ENCODE measurements around the gene NME9. TPM values are rescaled to one million over a fixed set of nuclear protein-coding genes. Genes with fewer than 3 reads are reported as not detected.
A peak's percentile ranks its signal among the peaks of the same experiment; 100 is the strongest.

The NME9 gene
- total and polyA plus RNA-seq, 10 of the 15 experiments (the other 5 are each of a cell fraction or from before 2014, with no cell fraction given): 0.09 to 0.68 (median 0.22) TPM; not detected in 6

DNA sequence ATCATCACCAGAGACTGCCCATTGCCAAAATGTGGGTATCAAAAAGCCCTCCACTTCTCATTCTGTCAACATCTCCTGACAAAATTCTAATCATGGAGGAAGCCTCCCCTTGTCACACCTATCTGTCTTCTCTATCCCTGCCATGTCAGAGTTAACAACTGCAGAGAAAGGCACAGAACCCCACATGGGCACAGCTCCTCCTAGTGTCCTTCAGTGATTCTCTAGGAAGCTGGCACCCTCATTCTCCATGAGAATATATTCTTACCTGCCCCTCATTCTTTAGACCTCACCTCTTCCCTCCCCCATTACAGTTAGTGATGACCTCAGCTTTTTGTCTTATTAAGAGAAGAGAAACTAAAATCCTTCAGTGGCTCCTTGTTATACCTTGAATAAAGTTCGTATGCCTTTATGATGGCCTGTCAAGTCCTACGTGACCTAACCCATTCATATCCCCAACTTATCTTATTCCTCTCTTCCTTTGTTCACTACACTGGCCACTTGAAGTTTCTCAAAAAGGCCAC, 44.6 kb downstream of the NME9 start:
- CTCF ChIA-PET: interaction anchor here (1.0 to 2.4 kb wide), 2 partner anchors 14 to 104 kb away, joined by 4 to 11 read pairs; no protein-coding TSS in a partner anchor
- 88% methylated on average over 2 of the region's 2 CpGs for WGBS (ENCODE audit: insufficient coverage, insufficient replicate concordance, low lambda C conversion rate, missing lambda C conversion rate)
- ATAC-seq (no peak), DNase-seq (ENCODE audit: low read depth, low spot score) (no peak), FAIRE-seq (no peak)
- POLR2A ChIA-PET: no interaction called here
- no peaks in the 10 kb centered on the region for H3K4me1 ChIP-seq (ENCODE audit: control insufficient read depth, insufficient read depth, low read length)
- no TSS peak for BruUV-seq (replicated peaks)
- H3K9ac ChIP-seq (ENCODE audit: control insufficient read depth, insufficient read depth, low read length): no peak overlapping the region
- no peak overlapping the region for H2AFZ ChIP-seq (ENCODE audit: control insufficient read depth, low read depth, low read length)
- no peaks in the 10 kb centered on the region for H3K27me3 ChIP-seq (replicated peaks in 1 of 2; ENCODE audit: control insufficient read depth in 2 of 2, insufficient read depth in 2 of 2, low read length in 1 of 2)
- H3K4me3 ChIP-seq: no peak overlapping the region
- intact Hi-C loops (cut with micrococcal nuclease; ENCODE audit: unreplicated experiment): no loop called here
- H3K79me2 ChIP-seq (ENCODE audit: control insufficient read depth, insufficient read depth, low read length): no peaks in the 10 kb centered on the region
- no peak overlapping the region for H3K27ac ChIP-seq (ENCODE audit: control insufficient read depth, insufficient read depth)
- TF ChIP-seq, protein P1, sequence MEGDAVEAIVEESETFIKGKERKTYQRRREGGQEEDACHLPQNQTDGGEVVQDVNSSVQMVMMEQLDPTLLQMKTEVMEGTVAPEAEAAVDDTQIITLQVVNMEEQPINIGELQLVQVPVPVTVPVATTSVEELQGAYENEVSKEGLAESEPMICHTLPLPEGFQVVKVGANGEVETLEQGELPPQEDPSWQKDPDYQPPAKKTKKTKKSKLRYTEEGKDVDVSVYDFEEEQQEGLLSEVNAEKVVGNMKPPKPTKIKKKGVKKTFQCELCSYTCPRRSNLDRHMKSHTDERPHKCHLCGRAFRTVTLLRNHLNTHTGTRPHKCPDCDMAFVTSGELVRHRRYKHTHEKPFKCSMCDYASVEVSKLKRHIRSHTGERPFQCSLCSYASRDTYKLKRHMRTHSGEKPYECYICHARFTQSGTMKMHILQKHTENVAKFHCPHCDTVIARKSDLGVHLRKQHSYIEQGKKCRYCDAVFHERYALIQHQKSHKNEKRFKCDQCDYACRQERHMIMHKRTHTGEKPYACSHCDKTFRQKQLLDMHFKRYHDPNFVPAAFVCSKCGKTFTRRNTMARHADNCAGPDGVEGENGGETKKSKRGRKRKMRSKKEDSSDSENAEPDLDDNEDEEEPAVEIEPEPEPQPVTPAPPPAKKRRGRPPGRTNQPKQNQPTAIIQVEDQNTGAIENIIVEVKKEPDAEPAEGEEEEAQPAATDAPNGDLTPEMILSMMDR (IDR thresholded peaks at IDR 0.05 in 2 of 3, conservative IDR thresholded peaks at IDR 0.05 in 1 of 3; ENCODE audit: control insufficient read depth in 2 of 3, extremely low read depth in 1 of 3, insufficient read depth in 1 of 3, low read depth in 3 of 3, low read length in 3 of 3): peak in 1 of 3 experiments; percentile 10; a peak in 2 of 6 replicates
- TF ChIP-seq RAD21 (IDR thresholded peaks at IDR 0.05; ENCODE audit: insufficient read depth, low read depth, low read length): peak; percentile 37; the same call in 1 of the 2 replicates
- TF ChIP-seq CREB1 (IDR thresholded peaks at IDR 0.05; ENCODE audit: low read depth): no peak
- in situ Hi-C loops (cut with MboI): no loop called here
- H4K20me1 ChIP-seq (ENCODE audit: control insufficient read depth, insufficient read depth): no peaks in the 10 kb centered on the region
- H3K4me2 ChIP-seq (ENCODE audit: control insufficient read depth, insufficient read depth): no peak overlapping the region
- SMC1A ChIA-PET (ENCODE audit: uncharacterized antibody, unreplicated experiment): no interaction called here
- no peaks in the 10 kb centered on the region for H3K9me3 ChIP-seq (replicated peaks; ENCODE audit: control insufficient read depth, insufficient read depth, low read length)
- RAD21 ChIA-PET (ENCODE audit: unreplicated experiment): no interaction called here
- peaks cover 0 to 30% of the 10 kb centered on the region in 2 experiments; a peak in 3 of 4 replicates for H3K36me3 ChIP-seq (ENCODE audit: control insufficient read depth in 2 of 2, insufficient read depth in 2 of 2, low read length in 1 of 2)

DNA sequence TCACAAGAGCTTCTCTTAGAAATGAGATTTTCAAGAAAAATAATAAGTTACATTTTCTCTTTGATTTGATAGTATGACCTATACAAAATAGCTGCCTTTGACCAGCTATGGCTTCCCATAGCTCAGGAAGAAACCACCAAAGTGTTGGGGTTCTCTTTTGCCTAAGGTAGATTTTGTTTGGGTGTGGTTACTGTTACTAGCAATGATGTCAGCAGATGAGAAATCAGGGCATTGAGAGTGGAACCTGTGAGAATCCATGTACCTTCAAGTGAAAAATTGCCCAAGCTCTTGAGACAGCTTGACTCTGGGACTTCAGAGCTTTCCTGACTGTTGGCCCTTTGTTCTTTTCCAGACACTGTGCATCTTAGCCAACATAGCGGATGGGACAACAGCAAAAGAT, 45.6 kb downstream of the NME9 start:
- intact Hi-C loops (cut with micrococcal nuclease; ENCODE audit: unreplicated experiment): no loop called here
- H3K9ac ChIP-seq (ENCODE audit: control insufficient read depth, insufficient read depth, low read length): no peak overlapping the region
- RAD21 ChIA-PET (ENCODE audit: unreplicated experiment): no interaction called here
- H2AFZ ChIP-seq (ENCODE audit: control insufficient read depth, low read depth, low read length): no peak overlapping the region
- ATAC-seq (no peak), FAIRE-seq (no peak), DNase-seq (ENCODE audit: low read depth, low spot score) (no peak)
- no peaks in the 10 kb centered on the region for H3K9me3 ChIP-seq (replicated peaks; ENCODE audit: control insufficient read depth, insufficient read depth, low read length)
- no peaks in the 10 kb centered on the region for H4K20me1 ChIP-seq (ENCODE audit: control insufficient read depth, insufficient read depth)
- in situ Hi-C loops (cut with MboI): no loop called here
- POLR2A ChIA-PET: no interaction called here
- SMC1A ChIA-PET (ENCODE audit: uncharacterized antibody, unreplicated experiment): interaction anchor here (0.8 to 1.3 kb wide), 2 partner anchors 10 to 104 kb away, joined by 3 read pairs; no protein-coding TSS in a partner anchor
- peaks cover 0 to 21% of the 10 kb centered on the region in 2 experiments; a peak in 3 of 4 replicates for H3K36me3 ChIP-seq (ENCODE audit: control insufficient read depth in 2 of 2, insufficient read depth in 2 of 2, low read length in 1 of 2)
- no TSS peak for BruUV-seq (replicated peaks)
- no peaks in the 10 kb centered on the region for H3K27me3 ChIP-seq (replicated peaks in 1 of 2; ENCODE audit: control insufficient read depth in 2 of 2, insufficient read depth in 2 of 2, low read length in 1 of 2)
- 94% methylated on average over 1 of the region's 1 CpG for WGBS (ENCODE audit: insufficient coverage, insufficient replicate concordance, low lambda C conversion rate, missing lambda C conversion rate)
- no peaks in the 10 kb centered on the region for H3K79me2 ChIP-seq (ENCODE audit: control insufficient read depth, insufficient read depth, low read length)
- CTCF ChIA-PET: interaction anchor here (1.8 kb wide), 1 partner anchor 104 kb away, joined by 9 read pairs; no protein-coding TSS in a partner anchor
- no peak for TF ChIP-seq ATF7 (IDR thresholded peaks at IDR 0.05; ENCODE audit: low read depth)
- no peak for TF ChIP-seq SUPT20H (IDR thresholded peaks at IDR 0.05; ENCODE audit: borderline replicate concordance, control insufficient read depth, low read depth, low read length)
- no peak for TF ChIP-seq KAT2A (conservative IDR thresholded peaks at IDR 0.05; ENCODE audit: control insufficient read depth, low read depth, low read length)
- TF ChIP-seq POLR2A (IDR thresholded peaks at IDR 0.05; ENCODE audit: low read depth, low read length): no peak
- TF ChIP-seq SREBF2 (IDR thresholded peaks at IDR 0.05; ENCODE audit: low read length): no peak
- no peak for TF ChIP-seq IKZF2 (IDR thresholded peaks at IDR 0.05)
- no peak for TF ChIP-seq BHLHE40 (IDR thresholded peaks at IDR 0.05; ENCODE audit: borderline replicate concordance in 1 of 2, low read depth in 2 of 2, low read length in 1 of 2)
- no peak for TF ChIP-seq MTA2 (IDR thresholded peaks at IDR 0.05; ENCODE audit: low read depth)
- TF ChIP-seq CHD2 (IDR thresholded peaks at IDR 0.05; ENCODE audit: borderline replicate concordance, low read depth, low read length): no peak
- H3K4me1 ChIP-seq (ENCODE audit: control insufficient read depth, insufficient read depth, low read length): no peaks in the 10 kb centered on the region
- H3K27ac ChIP-seq (ENCODE audit: control insufficient read depth, insufficient read depth): no peak overlapping the region
- no peak overlapping the region for H3K4me2 ChIP-seq (ENCODE audit: control insufficient read depth, insufficient read depth)
- H3K4me3 ChIP-seq: no peak overlapping the region

Measured in GM12878 (cell line).